ENCODE results near the gene CFAP57. TPM values are rescaled to one million over a fixed set of nuclear protein-coding genes. Genes with fewer than 3 reads are reported as not detected.
"Not testable (repeated sequence)": the region's sequence is repeated elsewhere in the genome, so short reads cannot be mapped to it uniquely, and the experiment has no call there.

CFAP57 gene
- total RNA-seq: 0.21 and 0.47 TPM in 2 replicates
- polyA plus RNA-seq (2012): 0.66 TPM

GRCh38 chr1:43171876-43172526 is at the start of gene CFAP57, which contains the start of gene EBNA1BP2:
CFAP57 (plus strand) TSS chr1:43172330; CDS start chr1:43172754, 424 bp downstream.
EBNA1BP2 (minus strand) TSS chr1:43172290; CDS start chr1:43172118, 172 bp downstream.
- peak; percentile 96 for DNase-seq (ENCODE audit: low read depth)

- no peak for DNase-seq (ENCODE audit: low read depth)
Observed at GRCh38 chr1:43123031-43123430, 49.1 kb upstream of the CFAP57 start.

GRCh38 chr1:43128816-43129215 is 43.3 kb upstream of the CFAP57 start:
- DNase-seq (ENCODE audit: low read depth): no peak

GRCh38 chr1:43129426-43129825 is 42.7 kb upstream of the CFAP57 start:
- no peak for DNase-seq (ENCODE audit: low read depth)

GRCh38 chr1:43134068-43134467 is 38.1 kb upstream of the CFAP57 start:
- DNase-seq (ENCODE audit: low read depth): no peak

- DNase-seq (ENCODE audit: low read depth): no peak
Observed at GRCh38 chr1:43134640-43135039, 37.5 kb upstream of the CFAP57 start.

- DNase-seq (ENCODE audit: low read depth): no peak
Observed at GRCh38 chr1:43135857-43136781, 36.0 kb upstream of the CFAP57 start.

GRCh38 chr1:43137445-43138052 is 34.6 kb upstream of the CFAP57 start:
- DNase-seq (ENCODE audit: low read depth): peak; percentile 93

GRCh38 chr1:43139295-43139694 is 32.8 kb upstream of the CFAP57 start:
- DNase-seq (ENCODE audit: low read depth): not testable (repeated sequence)

- no peak for DNase-seq (ENCODE audit: low read depth)
Observed at GRCh38 chr1:43140010-43140409, 32.1 kb upstream of the CFAP57 start.

GRCh38 chr1:43140583-43140982 is 31.5 kb upstream of the CFAP57 start:
- no peak for DNase-seq (ENCODE audit: low read depth)

GRCh38 chr1:43143441-43143888 is 28.7 kb upstream of the CFAP57 start:
- DNase-seq (ENCODE audit: low read depth): no peak

- peak; percentile 10 for DNase-seq (ENCODE audit: low read depth)
Observed at GRCh38 chr1:43144237-43144636, 27.9 kb upstream of the CFAP57 start.

GRCh38 chr1:43147625-43148327 is 24.4 kb upstream of the CFAP57 start:
- peak; percentile 77 for DNase-seq (ENCODE audit: low read depth)

- no peak for DNase-seq (ENCODE audit: low read depth)
Observed at GRCh38 chr1:43149889-43150288, 22.2 kb upstream of the CFAP57 start.

- DNase-seq (ENCODE audit: low read depth): no peak
Observed at GRCh38 chr1:43152866-43153265, 19.3 kb upstream of the CFAP57 start.

GRCh38 chr1:43153443-43153842 is 18.7 kb upstream of the CFAP57 start:
- no peak for DNase-seq (ENCODE audit: low read depth)

- DNase-seq (ENCODE audit: low read depth): no peak
Observed at GRCh38 chr1:43156026-43156425, 16.1 kb upstream of the CFAP57 start.

- no peak for DNase-seq (ENCODE audit: low read depth)
Observed at GRCh38 chr1:43165162-43165561, 7.0 kb upstream of the CFAP57 start.

- no peak for DNase-seq (ENCODE audit: low read depth)
Observed at GRCh38 chr1:43165765-43166164, 6.4 kb upstream of the CFAP57 start.

- peak; percentile 1 for DNase-seq (ENCODE audit: low read depth)
Observed at GRCh38 chr1:43171312-43171875, 736 bp upstream of the CFAP57 start.
